OCI-LY7 (cell line): ENCODE data around the gene STRADB. TPM values are rescaled to one million over a fixed set of nuclear protein-coding genes. Genes with fewer than 3 reads are reported as not detected.

Experiments used
- BruUV-seq: library from RNA; stranded (reverse); fragments of 400-500 nt; replicated peaks from 2 replicates; lab custom pipeline; 2021; lab: Mats Ljungman, UMichigan
- CTCF ChIA-PET: fragments of 300-600 bp; sonication (Branson Sonifier 250); formaldehyde crosslinking; loops from one replicate; lab custom pipeline; 2022; ENCODE audit warnings: antibody characterized with exemption; ENCODE audit not compliant: unreplicated experiment; lab: Charles Lee
- POLR2A ChIA-PET: fragments of 300-600 bp; sonication (Branson Sonifier 250); formaldehyde crosslinking; loops from one replicate; lab custom pipeline; 2022; ENCODE audit warnings: antibody characterized with exemption; lab: Charles Lee
- DNase-seq: peaks from one replicate; pipeline ENCODE4 v3.0.0-alpha.2; 2015; ENCODE audit warnings: low spot score
- H2AFZ ChIP-seq: fragments of 200-600 bp; sonication (generic), shearing (Covaris generic); 2 replicates; pipeline ENCODE4 v1.6.1; 2014; ENCODE audit warnings: mild to moderate bottlenecking, antibody characterized with exemption, low read length, moderate library complexity
- H3K27ac ChIP-seq: fragments of 200-600 bp; sonication (generic); 2 replicates; pipeline ENCODE4 v1.5.1; 2014; ENCODE audit warnings: mixed run types, low read depth, mild to moderate bottlenecking, moderate library complexity, low read length, inconsistent platforms; ENCODE audit not compliant: poor library complexity, severe bottlenecking
- H3K36me3 ChIP-seq: fragments of 200-600 bp; sonication (generic); 2 replicates; pipeline ENCODE4 v1.6.1; 2014; ENCODE audit warnings: mild to moderate bottlenecking, antibody characterized with exemption, low read length, moderate library complexity, mixed read lengths; ENCODE audit not compliant: insufficient read depth
- H3K4me1 ChIP-seq: fragments of 200-600 bp; sonication (generic); 2 replicates; pipeline ENCODE4 v1.5.1; 2014; ENCODE audit warnings: mild to moderate bottlenecking, low read length; ENCODE audit not compliant: insufficient read depth, poor library complexity, severe bottlenecking
- H3K4me2 ChIP-seq: fragments of 200-600 bp; sonication (generic); 2 replicates; pipeline ENCODE4 v1.6.1; 2014; ENCODE audit warnings: mild to moderate bottlenecking, low read length
- H3K4me3 ChIP-seq: fragments of 200-600 bp; sonication (generic); 2 replicates; pipeline ENCODE4 v1.5.1; 2014; ENCODE audit warnings: mild to moderate bottlenecking, low read depth, low read length; ENCODE audit not compliant: poor library complexity, severe bottlenecking
- H3K79me2 ChIP-seq: fragments of 200-600 bp; sonication (generic); 2 replicates; pipeline ENCODE4 v1.6.1; 2016; ENCODE audit warnings: low read depth, mild to moderate bottlenecking, low read length, moderate library complexity, mixed read lengths; ENCODE audit not compliant: insufficient read depth
- H3K9me2 ChIP-seq: fragments of 200-600 bp; sonication (generic); 2 replicates; pipeline ENCODE4 v1.6.1; 2016; ENCODE audit warnings: mild to moderate bottlenecking, low read length, mixed read lengths; ENCODE audit not compliant: insufficient read depth
- H3K9me3 ChIP-seq: fragments of 200-600 bp; sonication (generic); 2 replicates; pipeline ENCODE4 v1.6.1; 2014; ENCODE audit warnings: mild to moderate bottlenecking, mixed run types, low read length, mixed read lengths
- H4K20me1 ChIP-seq: fragments of 200-600 bp; sonication (generic); 2 replicates; pipeline ENCODE4 v1.6.1; 2014; ENCODE audit warnings: mild to moderate bottlenecking, antibody characterized with exemption, low read length, moderate library complexity, mixed read lengths; ENCODE audit not compliant: insufficient read depth
- CTCF ChIP-seq: fragments of 200-600 bp; sonication (generic); conservative IDR thresholded peaks from 2 replicates; pipeline ENCODE4 v1.5.1; 2014; ENCODE audit warnings: mild to moderate bottlenecking, antibody characterized with exemption, low read length, moderate library complexity, mixed read lengths
- EZH2phosphoT487 ChIP-seq: fragments of 200-600 bp; sonication (generic); IDR thresholded peaks from 2 replicates; pipeline ENCODE4 v1.6.1; 2018; ENCODE audit warnings: low read depth, borderline replicate concordance, mild to moderate bottlenecking, mixed run types, antibody characterized with exemption, low read length, moderate library complexity, mixed read lengths
- intact Hi-C: fragments of 100-400 bp; cut with micrococcal nuclease; formaldehyde crosslinking; loops from one replicate; pipeline ENCODE4 v1.10.0; 2022; ENCODE audit not compliant: unreplicated experiment
- total RNA-seq, 2 experiments: library from RNA; depleted of rRNA in 1 of 2; stranded (reverse); fragments of >200 nt in 1 of 2; shearing (Covaris generic) in 1 of 2; gene quantifications; 2 replicates each; pipeline ENCODE4 v1.2.3, GENCODE V29; 2014 to 2022

STRADB gene
- total RNA-seq, 2 experiments from 2014 or later = 8.4 to 21.4 TPM

GRCh38 chr2:201419057-201419635 lies 32.4 kb upstream of the STRADB start:
- no peak overlapping the region for H3K4me3 ChIP-seq
- no peak overlapping the region for H3K4me2 ChIP-seq
- no TSS peak for BruUV-seq
- no peak overlapping the region for H3K27ac ChIP-seq
- no peaks in the 10 kb centered on the region for H3K9me3 ChIP-seq
- no peak for TF ChIP-seq EZH2phosphoT487
- TF ChIP-seq CTCF = no peak; the same call in 1 of the 2 replicates
- no peaks in the 10 kb centered on the region; the same call in 1 of the 2 replicates for H4K20me1 ChIP-seq
- intact Hi-C loops = no loop called here
- H3K36me3 ChIP-seq = no peaks in the 10 kb centered on the region
- CTCF ChIA-PET = no interaction called here
- H3K9me2 ChIP-seq = no peaks in the 10 kb centered on the region
- H3K79me2 ChIP-seq = peaks cover 4% of the 10 kb centered on the region; the same call in 1 of the 2 replicates
- no peak overlapping the region for H2AFZ ChIP-seq
- POLR2A ChIA-PET = interaction anchor here (0.6 to 0.8 kb wide), 2 partner anchors 32 to 103 kb away, joined by 3 to 4 read pairs; no protein-coding TSS in a partner anchor
- DNase-seq = no peak
- H3K4me1 ChIP-seq = peaks cover 11% of the 10 kb centered on the region

GRCh38 chr2:201419986-201420385 lies 31.6 kb upstream of the STRADB start:
- Histone ChIP-seq H3K36me3 (no peaks in the 10 kb centered on the region), H3K4me1 (peaks cover 2% of the 10 kb centered on the region), H3K27ac (no peak overlapping the region), H3K79me2 (peaks cover 3% of the 10 kb centered on the region; the same call in 1 of the 2 replicates), H3K9me3 (no peaks in the 10 kb centered on the region), H3K4me2 (no peak overlapping the region), H2AFZ (no peak overlapping the region), H4K20me1 (no peaks in the 10 kb centered on the region; the same call in 1 of the 2 replicates), H3K9me2 (no peaks in the 10 kb centered on the region), H3K4me3 (no peak overlapping the region)
- BruUV-seq = no TSS peak
- intact Hi-C loops = no loop called here
- CTCF ChIA-PET = no interaction called here
- POLR2A ChIA-PET = no interaction called here
- TF ChIP-seq CTCF (no peak), EZH2phosphoT487 (no peak)
- DNase-seq = no peak

GRCh38 chr2:201420442-201421113 lies 31.0 kb upstream of the STRADB start:
- POLR2A ChIA-PET = no interaction called here
- H3K9me2 ChIP-seq = no peaks in the 10 kb centered on the region
- H3K79me2 ChIP-seq = no peaks in the 10 kb centered on the region
- no TSS peak for BruUV-seq
- no peaks in the 10 kb centered on the region for H3K36me3 ChIP-seq
- TF ChIP-seq CTCF (no peak), EZH2phosphoT487 (no peak)
- DNase-seq = no peak
- no peaks in the 10 kb centered on the region for H3K9me3 ChIP-seq
- H3K4me1 ChIP-seq = no peaks in the 10 kb centered on the region
- no peak overlapping the region for H3K4me3 ChIP-seq
- H2AFZ ChIP-seq = no peak overlapping the region
- H4K20me1 ChIP-seq = no peaks in the 10 kb centered on the region; the same call in 1 of the 2 replicates
- intact Hi-C loops = no loop called here
- CTCF ChIA-PET = no interaction called here
- H3K27ac ChIP-seq = no peak overlapping the region
- no peak overlapping the region for H3K4me2 ChIP-seq
